ENCODE results near the gene TPGS1.

- TF ChIP-seq POLR2A (IDR thresholded peaks at IDR 0.05) (no peak), CTCF (IDR thresholded peaks at IDR 0.05) (peak; percentile 76 to 97)
These were observed 3.4 kb downstream of the TPGS1 start for GRCh38 chr19:510606-511100.
